SK-N-DZ (cell line): ENCODE results near the gene NLRC5.

Experiments used
- DNase-seq: peaks from one replicate; pipeline ENCODE4 v3.0.0-alpha.2; 2015; ENCODE audit warnings: low spot score

Gene NLRC5

GRCh38 chr16:57024894-57025680 lies 35.7 kb downstream of the NLRC5 start:
- DNase-seq, result no peak

- DNase-seq, result no peak
These were observed 36.8 kb downstream of the NLRC5 start for GRCh38 chr16:57025941-57026777.

GRCh38 chr16:57026778-57027062 lies 37.4 kb downstream of the NLRC5 start:
- no peak for DNase-seq

- no peak for DNase-seq
These were observed 37.7 kb downstream of the NLRC5 start for GRCh38 chr16:57027067-57027466.

GRCh38 chr16:57028086-57028485 lies 38.7 kb downstream of the NLRC5 start:
- DNase-seq, result no peak

GRCh38 chr16:57029161-57030160 lies 40.1 kb downstream of the NLRC5 start:
- no peak for DNase-seq

GRCh38 chr16:57030346-57030902 lies 41.1 kb downstream of the NLRC5 start:
- DNase-seq, result no peak

GRCh38 chr16:57031156-57031555 lies 41.8 kb downstream of the NLRC5 start:
- no peak for DNase-seq

GRCh38 chr16:57032346-57032745 lies 43.0 kb downstream of the NLRC5 start:
- DNase-seq, result no peak

- no peak for DNase-seq
These were observed 43.6 kb downstream of the NLRC5 start for GRCh38 chr16:57032931-57033330.

- DNase-seq, result no peak
These were observed 47.0 kb downstream of the NLRC5 start for GRCh38 chr16:57036315-57036714.

GRCh38 chr16:57036945-57037344 lies 47.6 kb downstream of the NLRC5 start:
- no peak for DNase-seq

- DNase-seq, result no peak
These were observed 48.8 kb downstream of the NLRC5 start for GRCh38 chr16:57038166-57038565.

- no peak for DNase-seq
These were observed 49.9 kb downstream of the NLRC5 start for GRCh38 chr16:57039148-57039812.

GRCh38 chr16:57041182-57042156 lies 52.1 kb downstream of the NLRC5 start:
- no peak for DNase-seq

GRCh38 chr16:57042157-57043111 lies 53.1 kb downstream of the NLRC5 start:
- no peak for DNase-seq

- DNase-seq, result no peak
These were observed 53.9 kb downstream of the NLRC5 start for GRCh38 chr16:57043248-57043647.

GRCh38 chr16:57044931-57045693 lies 55.8 kb downstream of the NLRC5 start:
- DNase-seq, result no peak
